Osteoblast (primary cell): Measurements from ENCODE around the gene MAZ. TPM values are rescaled to one million over a fixed set of nuclear protein-coding genes. Genes with fewer than 3 reads are reported as not detected.

ENCODE experiments used
- DNase-seq: peaks from one replicate; pipeline ENCODE4 v3.0.0; 2011; ENCODE audit warnings: low spot score, mixed read lengths; ENCODE audit not compliant: insufficient read length; ENCODE audit errors: missing footprints
- H2AFZ ChIP-seq: 2 replicates; pipeline ENCODE4 v1.6.0; 2011; ENCODE audit warnings: mild to moderate bottlenecking, low read length
- H3K27ac ChIP-seq: 2 replicates; pipeline ENCODE4 v1.5.1; 2011; ENCODE audit warnings: mild to moderate bottlenecking, low read depth, low read length, moderate library complexity
- H3K27me3 ChIP-seq: 2 replicates; pipeline ENCODE4 v1.6.0; 2012; ENCODE audit warnings: mild to moderate bottlenecking, control low read depth, inconsistent platforms, low read length, moderate library complexity; ENCODE audit not compliant: insufficient read depth
- H3K36me3 ChIP-seq: 2 replicates; pipeline ENCODE4 v1.5.1; 2011; ENCODE audit warnings: mild to moderate bottlenecking, low read length, control low read depth, moderate library complexity; ENCODE audit not compliant: insufficient read depth
- H3K4me1 ChIP-seq: 2 replicates; pipeline ENCODE4 v1.5.1; 2011; ENCODE audit warnings: mild to moderate bottlenecking, low read length, control low read depth, moderate library complexity; ENCODE audit not compliant: insufficient read depth
- H3K4me2 ChIP-seq: 2 replicates; pipeline ENCODE4 v1.6.0; 2011; ENCODE audit warnings: mild to moderate bottlenecking, low read length; ENCODE audit not compliant: insufficient read depth
- H3K4me3 ChIP-seq: fragments of 200-600 bp; sonication (generic); 3 replicates; pipeline ENCODE4 v1.5.1; 2012; ENCODE audit warnings: mild to moderate bottlenecking, low read length, inconsistent platforms; ENCODE audit not compliant: insufficient read depth
- H3K79me2 ChIP-seq: 2 replicates; pipeline ENCODE4 v1.6.0; 2012; ENCODE audit warnings: mild to moderate bottlenecking, low read length, control low read depth, inconsistent platforms; ENCODE audit not compliant: insufficient read depth
- H3K9me3 ChIP-seq: 2 replicates; pipeline ENCODE4 v1.5.1; 2011; ENCODE audit warnings: low read depth, low read length, control low read depth
- H4K20me1 ChIP-seq: 2 replicates; pipeline ENCODE4 v1.6.0; 2012; ENCODE audit warnings: mild to moderate bottlenecking, low read length, control low read depth; ENCODE audit not compliant: insufficient read depth
- total RNA-seq: library from RNA; depleted of rRNA; stranded (reverse); fragments of >200 nt; gene quantifications from 2 replicates; pipeline ENCODE4 v1.2.3, GENCODE V29; 2012
- TF ChIP-seq, protein P1 (sequence below): IDR thresholded peaks from 2 replicates; pipeline ENCODE4 v1.5.1; 2011; ENCODE audit warnings: mild to moderate bottlenecking, low read depth, low read length, moderate library complexity; ENCODE audit errors: extremely low read depth

The MAZ gene
- total RNA-seq, 1 donor = 267 TPM

DNA sequence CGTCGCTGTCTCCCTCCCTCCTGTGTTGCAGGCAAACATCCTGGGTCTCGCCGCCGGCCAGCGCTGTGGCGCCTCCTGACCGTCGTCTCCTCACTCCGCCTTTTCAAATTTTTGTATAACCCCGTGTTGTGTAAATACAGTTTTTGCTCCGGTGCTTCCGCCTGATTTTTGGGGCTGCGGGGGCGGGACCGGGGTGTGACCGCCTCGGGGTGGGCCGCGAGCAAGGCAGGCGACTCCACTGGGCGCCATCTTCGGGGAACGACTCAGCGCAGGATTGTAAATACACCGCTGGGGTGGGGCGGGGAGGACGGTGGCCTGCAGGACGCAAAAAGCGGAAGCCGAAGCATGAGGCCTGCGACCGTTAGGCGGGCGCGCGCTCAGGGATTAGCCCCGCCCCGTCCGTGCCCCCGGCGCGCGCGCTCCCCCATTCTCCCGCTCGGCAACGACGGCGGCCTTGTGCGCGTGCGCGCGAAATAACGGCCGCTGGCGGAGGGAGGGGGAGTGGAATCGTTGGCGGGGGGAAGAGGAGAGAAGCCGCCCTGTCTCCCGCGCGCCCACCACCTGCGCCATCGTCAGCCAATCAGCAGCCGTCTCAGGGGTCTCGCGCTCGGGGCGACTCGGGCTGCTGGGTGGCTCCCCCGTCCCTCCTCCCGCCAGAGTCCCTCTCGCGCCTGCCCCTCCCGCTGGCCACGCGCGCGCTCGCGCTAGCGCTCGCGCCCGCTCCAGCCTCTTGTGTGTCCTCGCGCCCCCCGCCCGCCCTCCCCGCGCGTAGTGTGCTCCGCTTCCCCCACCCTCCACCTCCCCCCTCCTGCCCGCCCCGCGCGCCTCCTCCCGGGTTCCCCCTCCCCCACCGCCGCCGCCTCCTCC, 864 bp upstream of the MAZ start:
- Histone ChIP-seq H4K20me1 (peaks cover 14% of the 10 kb centered on the region), H3K79me2 (peaks cover 19% of the 10 kb centered on the region), H3K4me2 (peak overlapping the region; percentile 96), H2AFZ (peak overlapping the region; percentile 86), H3K27ac (peak overlapping the region; percentile 80), H3K27me3 (no peaks in the 10 kb centered on the region), H3K4me1 (peaks cover 31% of the 10 kb centered on the region), H3K4me3 (peak overlapping the region; percentile 90), H3K9me3 (no peaks in the 10 kb centered on the region), H3K36me3 (peaks cover 44% of the 10 kb centered on the region)
- TF ChIP-seq, protein P1, sequence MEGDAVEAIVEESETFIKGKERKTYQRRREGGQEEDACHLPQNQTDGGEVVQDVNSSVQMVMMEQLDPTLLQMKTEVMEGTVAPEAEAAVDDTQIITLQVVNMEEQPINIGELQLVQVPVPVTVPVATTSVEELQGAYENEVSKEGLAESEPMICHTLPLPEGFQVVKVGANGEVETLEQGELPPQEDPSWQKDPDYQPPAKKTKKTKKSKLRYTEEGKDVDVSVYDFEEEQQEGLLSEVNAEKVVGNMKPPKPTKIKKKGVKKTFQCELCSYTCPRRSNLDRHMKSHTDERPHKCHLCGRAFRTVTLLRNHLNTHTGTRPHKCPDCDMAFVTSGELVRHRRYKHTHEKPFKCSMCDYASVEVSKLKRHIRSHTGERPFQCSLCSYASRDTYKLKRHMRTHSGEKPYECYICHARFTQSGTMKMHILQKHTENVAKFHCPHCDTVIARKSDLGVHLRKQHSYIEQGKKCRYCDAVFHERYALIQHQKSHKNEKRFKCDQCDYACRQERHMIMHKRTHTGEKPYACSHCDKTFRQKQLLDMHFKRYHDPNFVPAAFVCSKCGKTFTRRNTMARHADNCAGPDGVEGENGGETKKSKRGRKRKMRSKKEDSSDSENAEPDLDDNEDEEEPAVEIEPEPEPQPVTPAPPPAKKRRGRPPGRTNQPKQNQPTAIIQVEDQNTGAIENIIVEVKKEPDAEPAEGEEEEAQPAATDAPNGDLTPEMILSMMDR = no peak
- DNase-seq = peak; percentile 99

DNA sequence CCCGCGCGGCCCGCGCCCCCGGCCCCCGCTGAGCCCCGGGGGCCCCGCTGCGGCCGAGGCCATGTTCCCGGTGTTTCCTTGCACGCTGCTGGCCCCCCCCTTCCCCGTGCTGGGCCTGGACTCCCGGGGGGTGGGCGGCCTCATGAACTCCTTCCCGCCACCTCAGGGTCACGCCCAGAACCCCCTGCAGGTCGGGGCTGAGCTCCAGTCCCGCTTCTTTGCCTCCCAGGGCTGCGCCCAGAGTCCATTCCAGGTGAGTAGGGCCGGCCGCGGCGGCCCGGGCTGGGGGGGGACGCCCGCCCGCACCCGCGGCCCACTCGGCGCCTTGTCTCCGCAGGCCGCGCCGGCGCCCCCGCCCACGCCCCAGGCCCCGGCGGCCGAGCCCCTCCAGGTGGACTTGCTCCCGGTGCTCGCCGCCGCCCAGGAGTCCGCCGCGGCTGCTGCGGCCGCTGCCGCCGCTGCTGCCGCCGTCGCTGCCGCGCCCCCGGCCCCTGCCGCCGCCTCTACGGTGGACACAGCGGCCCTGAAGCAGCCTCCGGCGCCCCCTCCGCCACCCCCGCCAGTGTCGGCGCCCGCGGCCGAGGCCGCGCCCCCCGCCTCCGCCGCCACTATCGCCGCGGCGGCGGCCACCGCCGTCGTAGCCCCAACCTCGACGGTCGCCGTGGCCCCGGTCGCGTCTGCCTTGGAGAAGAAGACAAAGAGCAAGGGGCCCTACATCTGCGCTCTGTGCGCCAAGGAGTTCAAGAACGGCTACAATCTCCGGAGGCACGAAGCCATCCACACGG, 504 bp downstream of the MAZ start:
- peak overlapping the region; percentile 33 for H3K27ac ChIP-seq
- H3K4me2 ChIP-seq = peak overlapping the region; percentile 84
- H2AFZ ChIP-seq = no peak overlapping the region
- H3K36me3 ChIP-seq = peaks cover 33% of the 10 kb centered on the region
- peaks cover 44% of the 10 kb centered on the region for H3K4me1 ChIP-seq
- peak overlapping the region; percentile 71 for H3K4me3 ChIP-seq
- peak; percentile 91 for DNase-seq
- H4K20me1 ChIP-seq = peaks cover 19% of the 10 kb centered on the region
- H3K9me3 ChIP-seq = no peaks in the 10 kb centered on the region
- peaks cover 19% of the 10 kb centered on the region for H3K79me2 ChIP-seq
- no peaks in the 10 kb centered on the region for H3K27me3 ChIP-seq
- TF ChIP-seq, protein P1 = no peak

DNA sequence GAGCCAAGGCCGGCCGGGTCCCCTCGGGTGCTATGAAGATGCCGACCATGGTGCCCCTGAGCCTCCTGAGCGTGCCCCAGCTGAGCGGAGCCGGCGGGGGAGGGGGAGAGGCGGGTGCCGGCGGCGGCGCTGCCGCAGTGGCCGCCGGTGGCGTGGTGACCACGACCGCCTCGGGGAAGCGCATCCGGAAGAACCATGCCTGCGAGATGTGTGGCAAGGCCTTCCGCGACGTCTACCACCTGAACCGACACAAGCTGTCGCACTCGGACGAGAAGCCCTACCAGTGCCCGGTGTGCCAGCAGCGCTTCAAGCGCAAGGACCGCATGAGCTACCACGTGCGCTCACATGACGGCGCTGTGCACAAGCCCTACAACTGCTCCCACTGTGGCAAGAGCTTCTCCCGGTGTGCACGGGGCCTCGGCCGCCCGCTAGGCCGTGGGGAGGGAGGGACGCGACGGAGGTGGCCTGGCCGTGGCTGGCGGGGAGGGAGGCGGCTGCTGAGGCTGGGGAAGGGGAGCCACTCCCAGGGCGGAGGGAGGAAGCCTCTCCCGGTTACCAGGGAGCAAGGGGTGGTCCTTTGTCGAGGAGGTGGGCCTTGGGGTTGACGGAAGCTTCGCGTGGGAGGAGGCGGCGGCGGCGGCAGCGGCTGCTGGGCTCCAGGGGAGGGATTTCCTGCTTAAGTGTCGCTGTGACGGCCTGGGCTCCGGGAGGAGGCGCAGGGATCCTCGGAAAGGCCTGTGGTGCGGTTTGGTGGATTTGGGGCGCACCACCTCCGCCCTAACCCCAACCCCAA, 1.3 kb downstream of the MAZ start:
- H3K79me2 ChIP-seq = peaks cover 19% of the 10 kb centered on the region
- peak; percentile 98 for DNase-seq
- peak overlapping the region; percentile 40 for H2AFZ ChIP-seq
- no peaks in the 10 kb centered on the region for H3K9me3 ChIP-seq
- TF ChIP-seq, protein P1 = peak; percentile 68
- peaks cover 28% of the 10 kb centered on the region for H3K36me3 ChIP-seq
- H3K27me3 ChIP-seq = no peaks in the 10 kb centered on the region
- H3K4me2 ChIP-seq = peak overlapping the region; percentile 84
- H3K4me3 ChIP-seq = peak overlapping the region; percentile 71
- H3K27ac ChIP-seq = peak overlapping the region; percentile 70
- H3K4me1 ChIP-seq = peaks cover 49% of the 10 kb centered on the region
- peaks cover 19% of the 10 kb centered on the region for H4K20me1 ChIP-seq
